Tibial nerve (tissue), 4 donors: ENCODE measurements around the gene MYH14.

ENCODE experiments used
- EP300 ChIP-seq, 2 donors: sonication (generic); formaldehyde crosslinking; IDR thresholded peaks; one replicate each; pipeline ENCODE4 v1.6.1; 2017; ENCODE audit warnings: antibody characterized with exemption in 2 of 2, mild to moderate bottlenecking in 1 of 2
- POLR2A ChIP-seq, 2 donors: fragments of 450-650 bp; IDR thresholded peaks; one replicate each; pipeline ENCODE4 v1.6.1; 2017; ENCODE audit warnings: antibody characterized with exemption in 2 of 2, mild to moderate bottlenecking in 2 of 2, moderate library complexity in 2 of 2
- TF ChIP-seq, protein P1 (sequence below), 5 experiments: fragments of 200-600 bp in 3 of 5; fragments of 450-650 bp in 2 of 5; sonication (generic) in 3 of 5; IDR thresholded peaks; one replicate each; pipeline ENCODE4 v1.5.1; 2016 to 2019; ENCODE audit warnings: antibody characterized with exemption in 5 of 5, mild to moderate bottlenecking in 3 of 5, moderate library complexity in 2 of 5

DNA sequence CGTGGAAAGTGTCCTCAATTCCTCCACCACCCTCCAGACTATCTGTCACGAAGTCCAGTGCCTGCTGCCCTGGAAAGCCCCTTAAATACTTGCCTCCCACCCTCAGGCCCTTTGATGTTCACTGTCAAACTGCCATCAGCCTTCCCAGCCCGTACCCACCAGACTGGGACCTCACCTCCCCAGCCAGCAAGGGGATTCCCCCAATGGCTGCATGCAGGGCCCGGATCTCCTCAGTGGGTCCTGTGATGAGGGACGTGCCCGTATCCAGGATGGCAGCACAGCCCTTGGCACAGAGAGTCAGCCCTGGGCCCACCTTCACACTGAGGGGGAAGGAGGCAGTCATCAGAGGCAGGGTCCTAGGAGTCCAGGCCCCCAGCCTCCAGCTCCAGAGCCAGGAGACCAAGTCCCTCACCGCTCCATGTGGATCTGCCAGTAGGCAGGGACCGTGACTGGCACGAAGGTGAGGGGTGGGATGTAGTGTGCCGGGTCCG is 156.0 kb downstream of the MYH14 start:
- TF ChIP-seq, protein P1, sequence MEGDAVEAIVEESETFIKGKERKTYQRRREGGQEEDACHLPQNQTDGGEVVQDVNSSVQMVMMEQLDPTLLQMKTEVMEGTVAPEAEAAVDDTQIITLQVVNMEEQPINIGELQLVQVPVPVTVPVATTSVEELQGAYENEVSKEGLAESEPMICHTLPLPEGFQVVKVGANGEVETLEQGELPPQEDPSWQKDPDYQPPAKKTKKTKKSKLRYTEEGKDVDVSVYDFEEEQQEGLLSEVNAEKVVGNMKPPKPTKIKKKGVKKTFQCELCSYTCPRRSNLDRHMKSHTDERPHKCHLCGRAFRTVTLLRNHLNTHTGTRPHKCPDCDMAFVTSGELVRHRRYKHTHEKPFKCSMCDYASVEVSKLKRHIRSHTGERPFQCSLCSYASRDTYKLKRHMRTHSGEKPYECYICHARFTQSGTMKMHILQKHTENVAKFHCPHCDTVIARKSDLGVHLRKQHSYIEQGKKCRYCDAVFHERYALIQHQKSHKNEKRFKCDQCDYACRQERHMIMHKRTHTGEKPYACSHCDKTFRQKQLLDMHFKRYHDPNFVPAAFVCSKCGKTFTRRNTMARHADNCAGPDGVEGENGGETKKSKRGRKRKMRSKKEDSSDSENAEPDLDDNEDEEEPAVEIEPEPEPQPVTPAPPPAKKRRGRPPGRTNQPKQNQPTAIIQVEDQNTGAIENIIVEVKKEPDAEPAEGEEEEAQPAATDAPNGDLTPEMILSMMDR (IDR thresholded peaks at IDR 0.05), result no peak
- TF ChIP-seq EP300 (IDR thresholded peaks at IDR 0.05) (no peak), POLR2A (IDR thresholded peaks at IDR 0.05) (no peak)
